Limb (tissue), 2 donors: ENCODE measurements around the gene PTCH1.
A peak's percentile ranks its signal among the peaks of the same experiment; 100 is the strongest.

ENCODE experiments used
- DNase-seq, 2 donors: peaks; one replicate each; pipeline ENCODE4 v3.0.0-alpha.2; 2016; ENCODE audit errors: extremely low spot score in 2 of 2

Gene PTCH1

GRCh38 chr9:95465115-95465514 is 51.7 kb downstream of the PTCH1 start:
- no peak for DNase-seq

- no peak for DNase-seq
These were observed 53.4 kb downstream of the PTCH1 start for GRCh38 chr9:95463148-95464060.

- DNase-seq, result peak; percentile 89 to 94
These were observed 54.3 kb downstream of the PTCH1 start for GRCh38 chr9:95462249-95463147.

- no peak for DNase-seq
These were observed 55.1 kb downstream of the PTCH1 start for GRCh38 chr9:95461448-95462248.

GRCh38 chr9:95460518-95461164 is 56.1 kb downstream of the PTCH1 start:
- DNase-seq, result peak in 1 of 2 donors; percentile 52

- DNase-seq, result no peak
These were observed 56.8 kb downstream of the PTCH1 start for GRCh38 chr9:95459851-95460517.

- no peak for DNase-seq
These were observed 57.6 kb downstream of the PTCH1 start for GRCh38 chr9:95459178-95459577.

- DNase-seq, result peak in 1 of 2 donors; percentile 60
These were observed 58.1 kb downstream of the PTCH1 start for GRCh38 chr9:95458666-95459065.

- no peak for DNase-seq
These were observed 59.0 kb downstream of the PTCH1 start for GRCh38 chr9:95457769-95458168.

- no peak for DNase-seq
These were observed 61.1 kb downstream of the PTCH1 start for GRCh38 chr9:95455714-95456113.

- no peak for DNase-seq
These were observed 64.6 kb downstream of the PTCH1 start for GRCh38 chr9:95452176-95452575.

GRCh38 chr9:95451065-95451426 is 65.7 kb downstream of the PTCH1 start:
- no peak for DNase-seq

GRCh38 chr9:95450171-95451064 is 66.4 kb downstream of the PTCH1 start:
- no peak for DNase-seq

GRCh38 chr9:95449016-95449415 is 67.8 kb downstream of the PTCH1 start:
- DNase-seq, result no peak

- DNase-seq, result no peak
These were observed 68.9 kb downstream of the PTCH1 start for GRCh38 chr9:95447660-95448420.

GRCh38 chr9:95446984-95447383 is 69.8 kb downstream of the PTCH1 start:
- no peak for DNase-seq

- DNase-seq, result no peak
These were observed 70.5 kb downstream of the PTCH1 start for GRCh38 chr9:95446259-95446658.

- no peak for DNase-seq
These were observed 72.6 kb downstream of the PTCH1 start for GRCh38 chr9:95444160-95444559.

- DNase-seq, result no peak
These were observed 73.5 kb downstream of the PTCH1 start for GRCh38 chr9:95443301-95443700.
